ENCODE data around the gene GLIPR2. TPM values are rescaled to one million over a fixed set of nuclear protein-coding genes. Genes with fewer than 3 reads are reported as not detected.
A peak's percentile ranks its signal among the peaks of the same experiment; 100 is the strongest.

GLIPR2 gene
- total RNA-seq, 1 experiment from 2014 or later: 1.6 TPM

DNA sequence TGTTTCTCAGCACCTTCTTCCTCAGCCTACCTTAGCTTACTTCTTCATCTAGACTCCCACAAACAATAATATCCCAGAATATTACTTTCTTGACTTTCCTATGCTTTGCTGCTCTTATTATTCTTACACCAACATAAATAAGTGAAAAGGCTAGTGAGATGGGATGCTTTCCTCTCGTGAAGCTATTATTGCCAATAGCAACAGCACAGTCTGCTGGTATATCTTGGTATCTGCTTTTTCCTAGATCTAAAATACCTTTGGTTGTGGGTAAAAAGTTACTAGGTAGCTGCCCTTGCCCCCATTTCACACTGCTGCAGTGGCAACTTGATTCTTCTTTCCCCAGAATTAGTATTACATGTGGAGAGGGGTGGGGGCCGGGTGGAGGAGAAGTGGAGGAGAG, 26.1 kb upstream of the GLIPR2 start:
- no peak for DNase-seq
- no TSS peak for BruUV-seq (replicated peaks)
- Histone ChIP-seq H3K27me3 (replicated peaks; ENCODE audit: control insufficient read depth, insufficient read depth, low read length) (no peaks in the 10 kb centered on the region), H3K36me3 (ENCODE audit: control insufficient read depth, insufficient read depth, low read length) (no peaks in the 10 kb centered on the region), H3K4me3 (ENCODE audit: low read depth, low read length) (no peak overlapping the region), H3K4me1 (no peaks in the 10 kb centered on the region), H3K9me3 (no peaks in the 10 kb centered on the region)
- POLR2A ChIA-PET: no interaction called here
- no peaks in the 10 kb centered on the region for H3K9me3 Mint-ChIP-seq (ENCODE audit: unreplicated experiment)
- no peak overlapping the region for H3K4me3 Mint-ChIP-seq (ENCODE audit: unreplicated experiment)
- no peak overlapping the region for H3K27ac Mint-ChIP-seq (ENCODE audit: unreplicated experiment)
- peak in 1 of 2 experiments; percentile 37 for TF ChIP-seq CTCF (IDR thresholded peaks at IDR 0.05; ENCODE audit: insufficient read depth in 1 of 2, low read depth in 1 of 2, low read length in 1 of 2, severe bottlenecking in 1 of 2, unreplicated experiment in 1 of 2)
- no peaks in the 10 kb centered on the region for H3K36me3 Mint-ChIP-seq (ENCODE audit: insufficient read depth, unreplicated experiment)
- H3K4me1 Mint-ChIP-seq (ENCODE audit: low read depth, unreplicated experiment): no peaks in the 10 kb centered on the region
- CTCF ChIA-PET: interaction anchor here (2.2 kb wide), 1 partner anchor 8 kb away, joined by 8 read pairs; no protein-coding TSS in a partner anchor
- intact Hi-C loops (cut with micrococcal nuclease; ENCODE audit: unreplicated experiment): loop anchor here (2.0 kb wide), 1 partner anchor 156 kb away; no protein-coding TSS in a partner anchor
- no peaks in the 10 kb centered on the region for H3K27me3 Mint-ChIP-seq (ENCODE audit: insufficient read depth, unreplicated experiment)

- CTCF ChIA-PET: no interaction called here
- TF ChIP-seq CTCF (IDR thresholded peaks at IDR 0.05; ENCODE audit: insufficient read depth in 1 of 2, low read depth in 1 of 2, low read length in 1 of 2, severe bottlenecking in 1 of 2, unreplicated experiment in 1 of 2): no peak
These were observed 24.0 kb upstream of the GLIPR2 start for GRCh38 chr9:36112516-36112915.

GRCh38 chr9:36113999-36114398, 22.5 kb upstream of the GLIPR2 start:
- Histone ChIP-seq H3K27me3 (replicated peaks; ENCODE audit: control insufficient read depth, insufficient read depth, low read length) (no peaks in the 10 kb centered on the region), H3K9me3 (no peaks in the 10 kb centered on the region), H3K4me1 (no peaks in the 10 kb centered on the region), H3K36me3 (ENCODE audit: control insufficient read depth, insufficient read depth, low read length) (no peaks in the 10 kb centered on the region), H3K4me3 (ENCODE audit: low read depth, low read length) (no peak overlapping the region)
- Mint-ChIP-seq H3K27ac (ENCODE audit: unreplicated experiment) (no peak overlapping the region), H3K27me3 (ENCODE audit: insufficient read depth, unreplicated experiment) (no peaks in the 10 kb centered on the region), H3K4me3 (ENCODE audit: unreplicated experiment) (no peak overlapping the region), H3K9me3 (ENCODE audit: unreplicated experiment) (no peaks in the 10 kb centered on the region), H3K4me1 (ENCODE audit: low read depth, unreplicated experiment) (no peaks in the 10 kb centered on the region), H3K36me3 (ENCODE audit: insufficient read depth, unreplicated experiment) (no peaks in the 10 kb centered on the region)
- ChIA-PET CTCF (interaction anchor here (1.2 kb wide), 1 partner anchor 49 kb away, joined by 3 read pairs; no protein-coding TSS in a partner anchor), POLR2A (no interaction called here)
- no TSS peak for BruUV-seq (replicated peaks)
- DNase-seq: no peak
- TF ChIP-seq CTCF (IDR thresholded peaks at IDR 0.05; ENCODE audit: insufficient read depth in 1 of 2, low read depth in 1 of 2, low read length in 1 of 2, severe bottlenecking in 1 of 2, unreplicated experiment in 1 of 2): no peak
- intact Hi-C loops (cut with micrococcal nuclease; ENCODE audit: unreplicated experiment): no loop called here

More at GRCh38 chr9:36112516-36112915, 24.0 kb upstream of the GLIPR2 start:
- Mint-ChIP-seq H3K9me3 (ENCODE audit: unreplicated experiment) (no peaks in the 10 kb centered on the region), H3K4me1 (ENCODE audit: low read depth, unreplicated experiment) (no peaks in the 10 kb centered on the region), H3K27ac (ENCODE audit: unreplicated experiment) (no peak overlapping the region), H3K4me3 (ENCODE audit: unreplicated experiment) (no peak overlapping the region), H3K27me3 (ENCODE audit: insufficient read depth, unreplicated experiment) (no peaks in the 10 kb centered on the region), H3K36me3 (ENCODE audit: insufficient read depth, unreplicated experiment) (no peaks in the 10 kb centered on the region)
- intact Hi-C loops (cut with micrococcal nuclease; ENCODE audit: unreplicated experiment): no loop called here
- Histone ChIP-seq H3K27me3 (replicated peaks; ENCODE audit: control insufficient read depth, insufficient read depth, low read length) (no peaks in the 10 kb centered on the region), H3K4me3 (ENCODE audit: low read depth, low read length) (no peak overlapping the region), H3K9me3 (no peaks in the 10 kb centered on the region), H3K4me1 (no peaks in the 10 kb centered on the region), H3K36me3 (ENCODE audit: control insufficient read depth, insufficient read depth, low read length) (no peaks in the 10 kb centered on the region)
- POLR2A ChIA-PET: no interaction called here
- no TSS peak for BruUV-seq (replicated peaks)
- no peak for DNase-seq

All from Caco-2 (cell line).